A673 (cell line): ENCODE results near the gene PARP14. TPM values are rescaled to one million over a fixed set of nuclear protein-coding genes. Genes with fewer than 3 reads are reported as not detected.
"Not testable (repeated sequence)": the region's sequence is repeated elsewhere in the genome, so short reads cannot be mapped to it uniquely, and the experiment has no call there.

Source experiments
- BruUV-seq: library from RNA; stranded (reverse); fragments of 400-500 nt; replicated peaks from 2 replicates; lab custom pipeline; 2021; lab: Mats Ljungman, UMichigan
- CTCF ChIA-PET: fragments of 300-600 bp; sonication (Branson Sonifier 250); formaldehyde crosslinking; loops from one replicate; lab custom pipeline; 2022; ENCODE audit warnings: antibody characterized with exemption; lab: Charles Lee
- POLR2A ChIA-PET: fragments of 300-600 bp; sonication (Branson Sonifier 250); formaldehyde crosslinking; loops from one replicate; lab custom pipeline; 2022; ENCODE audit warnings: antibody characterized with exemption; ENCODE audit not compliant: low non-redundant PET; lab: Charles Lee
- DNase-seq: peaks from one replicate; pipeline ENCODE4 v3.0.0-alpha.2; 2015; ENCODE audit warnings: low spot score
- H3K27ac ChIP-seq: fragments of 200-600 bp; sonication (generic); 2 replicates; pipeline ENCODE4 v1.5.1; 2016; ENCODE audit warnings: mixed run types, low read depth, mild to moderate bottlenecking, mixed read lengths, antibody characterized with exemption, low read length; ENCODE audit not compliant: poor library complexity, severe bottlenecking
- H3K27me3 ChIP-seq: fragments of 200-600 bp; sonication (generic); replicated peaks from 2 replicates; pipeline ENCODE4 v1.6.1; 2017; ENCODE audit warnings: mixed run types, low read depth, mild to moderate bottlenecking, mixed read lengths, antibody characterized with exemption, low read length; ENCODE audit not compliant: insufficient read depth, poor library complexity
- H3K36me3 ChIP-seq: fragments of 200-600 bp; sonication (generic); 2 replicates; pipeline ENCODE4 v1.6.1; 2016; ENCODE audit warnings: mixed run types, mild to moderate bottlenecking, mixed read lengths, antibody characterized with exemption, low read length; ENCODE audit not compliant: insufficient read depth, poor library complexity, severe bottlenecking
- H3K4me1 ChIP-seq: fragments of 200-600 bp; sonication (generic); 2 replicates; pipeline ENCODE4 v1.6.1; 2017; ENCODE audit warnings: mixed run types, mild to moderate bottlenecking, mixed read lengths, antibody characterized with exemption, low read length; ENCODE audit not compliant: insufficient read depth, poor library complexity, severe bottlenecking
- H3K4me3 ChIP-seq: fragments of 200-600 bp; sonication (generic); 2 replicates; pipeline ENCODE4 v1.5.1; 2016; ENCODE audit warnings: low read depth, mixed run types, mild to moderate bottlenecking, mixed read lengths, low read length; ENCODE audit not compliant: poor library complexity, severe bottlenecking
- H3K9me3 ChIP-seq: fragments of 200-600 bp; sonication (generic); 2 replicates; pipeline ENCODE4 v1.6.1; 2016; ENCODE audit warnings: mixed run types, low read depth, mild to moderate bottlenecking, mixed read lengths, antibody characterized with exemption, low read length; ENCODE audit not compliant: poor library complexity, severe bottlenecking
- CTCF ChIP-seq: fragments of 300-800, 200-600 bp; sonication (generic); conservative IDR thresholded peaks from 2 replicates; pipeline ENCODE4 v1.5.1; 2017; ENCODE audit warnings: low read depth, mild to moderate bottlenecking, antibody characterized with exemption, low read length, moderate library complexity, mixed read lengths
- EZH2 ChIP-seq: fragments of 200-600 bp; sonication (generic); IDR thresholded peaks from 2 replicates; pipeline ENCODE4 v1.6.1; 2017; ENCODE audit warnings: borderline replicate concordance, low read depth, mild to moderate bottlenecking, mixed read lengths, antibody characterized with exemption, low read length; ENCODE audit not compliant: poor library complexity, severe bottlenecking
- intact Hi-C: fragments of 100-400 bp; cut with micrococcal nuclease; formaldehyde crosslinking; loops from one replicate; pipeline ENCODE4 v1.10.0; 2022; ENCODE audit not compliant: unreplicated experiment
- total RNA-seq: library from RNA; stranded (reverse); gene quantifications from 2 replicates; pipeline ENCODE4 v1.2.3, GENCODE V29; 2021

PARP14 gene
- total RNA-seq, 1 experiment from 2014 or later = 22.8 TPM

- Histone ChIP-seq H3K4me3 (no peak overlapping the region), H3K27me3 (no peaks in the 10 kb centered on the region), H3K9me3 (no peaks in the 10 kb centered on the region), H3K27ac (no peak overlapping the region), H3K4me1 (no peaks in the 10 kb centered on the region), H3K36me3 (no peaks in the 10 kb centered on the region)
- ChIA-PET POLR2A (no interaction called here), CTCF (no interaction called here)
- no peak for DNase-seq
- no peak for TF ChIP-seq CTCF
- no peak for TF ChIP-seq EZH2
- BruUV-seq = no TSS peak
- intact Hi-C loops = no loop called here
Observed at GRCh38 chr3:122730240-122730639, 49.6 kb downstream of the PARP14 start.

GRCh38 chr3:122732682-122733525 is 52.3 kb downstream of the PARP14 start:
- POLR2A ChIA-PET, H3K27me3 ChIP-seq, H3K27ac ChIP-seq, CTCF ChIA-PET, H3K36me3 ChIP-seq, intact Hi-C loops, H3K4me3 ChIP-seq, DNase-seq, BruUV-seq, H3K4me1 ChIP-seq, H3K9me3 ChIP-seq: not testable (repeated sequence)

- no peaks in the 10 kb centered on the region for H3K4me1 ChIP-seq
- intact Hi-C loops = no loop called here
- H3K36me3 ChIP-seq = no peaks in the 10 kb centered on the region
- CTCF ChIA-PET = no interaction called here
- TF ChIP-seq CTCF (no peak), EZH2 (no peak)
- no peak for DNase-seq
- no peak overlapping the region for H3K27ac ChIP-seq
- no peak overlapping the region for H3K4me3 ChIP-seq
- no peaks in the 10 kb centered on the region for H3K9me3 ChIP-seq
- H3K27me3 ChIP-seq = no peaks in the 10 kb centered on the region
- POLR2A ChIA-PET = no interaction called here
- BruUV-seq = no TSS peak
Observed at GRCh38 chr3:122739172-122739571, 58.5 kb downstream of the PARP14 start.

GRCh38 chr3:122742234-122742633 is 61.6 kb downstream of the PARP14 start:
- BruUV-seq = no TSS peak
- H3K27me3 ChIP-seq = no peaks in the 10 kb centered on the region
- CTCF ChIA-PET = no interaction called here
- H3K4me1 ChIP-seq = no peaks in the 10 kb centered on the region
- POLR2A ChIA-PET = no interaction called here
- no peaks in the 10 kb centered on the region for H3K9me3 ChIP-seq
- H3K4me3 ChIP-seq = no peak overlapping the region
- TF ChIP-seq CTCF (no peak), EZH2 (no peak)
- H3K27ac ChIP-seq = no peak overlapping the region
- intact Hi-C loops = no loop called here
- no peak for DNase-seq
- no peaks in the 10 kb centered on the region for H3K36me3 ChIP-seq
